ENCODE results near the gene PANX2. TPM values are rescaled to one million over a fixed set of nuclear protein-coding genes. Genes with fewer than 3 reads are reported as not detected.

Gene PANX2
- total RNA-seq, 1 donor = 0.94 TPM

DNA sequence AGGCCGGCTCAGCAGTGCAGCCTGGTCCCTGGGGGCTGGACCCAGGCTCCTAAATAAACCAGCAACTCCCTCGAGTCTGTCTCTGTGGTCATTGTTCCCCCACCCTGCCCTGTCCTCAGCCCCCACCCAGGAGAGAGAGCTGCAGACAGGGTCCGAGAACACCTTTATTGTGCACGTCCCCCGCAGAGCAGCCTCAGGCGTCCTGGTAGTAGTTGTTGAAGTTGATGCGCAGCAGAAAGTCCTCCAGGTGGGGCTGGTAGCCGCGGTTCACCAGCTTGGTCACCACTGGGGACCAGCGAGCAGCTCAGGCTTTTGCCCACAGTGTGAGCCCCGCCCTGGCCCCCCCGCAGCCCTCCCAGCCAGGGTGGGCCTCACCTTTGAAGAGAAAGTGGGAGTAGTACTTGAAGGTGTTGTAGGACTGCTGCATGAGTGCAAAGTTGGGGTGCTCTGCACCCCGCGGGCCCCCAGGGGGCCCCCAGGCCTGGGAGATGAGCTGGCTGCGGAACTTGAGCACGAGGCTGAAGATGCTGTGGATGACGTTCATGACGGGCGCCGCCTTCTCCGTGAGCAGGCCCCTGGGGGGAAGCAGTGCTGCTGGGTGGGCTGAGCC is 47.1 kb downstream of the PANX2 start:
- Histone ChIP-seq H3K27me3 (ENCODE audit: insufficient read depth, low read length) (no peaks in the 10 kb centered on the region), H3K4me1 (ENCODE audit: insufficient read depth, low read length) (no peaks in the 10 kb centered on the region), H3K9me3 (ENCODE audit: low read depth, low read length) (no peaks in the 10 kb centered on the region), H3K4me3 (ENCODE audit: low read length) (no peak overlapping the region)

DNA sequence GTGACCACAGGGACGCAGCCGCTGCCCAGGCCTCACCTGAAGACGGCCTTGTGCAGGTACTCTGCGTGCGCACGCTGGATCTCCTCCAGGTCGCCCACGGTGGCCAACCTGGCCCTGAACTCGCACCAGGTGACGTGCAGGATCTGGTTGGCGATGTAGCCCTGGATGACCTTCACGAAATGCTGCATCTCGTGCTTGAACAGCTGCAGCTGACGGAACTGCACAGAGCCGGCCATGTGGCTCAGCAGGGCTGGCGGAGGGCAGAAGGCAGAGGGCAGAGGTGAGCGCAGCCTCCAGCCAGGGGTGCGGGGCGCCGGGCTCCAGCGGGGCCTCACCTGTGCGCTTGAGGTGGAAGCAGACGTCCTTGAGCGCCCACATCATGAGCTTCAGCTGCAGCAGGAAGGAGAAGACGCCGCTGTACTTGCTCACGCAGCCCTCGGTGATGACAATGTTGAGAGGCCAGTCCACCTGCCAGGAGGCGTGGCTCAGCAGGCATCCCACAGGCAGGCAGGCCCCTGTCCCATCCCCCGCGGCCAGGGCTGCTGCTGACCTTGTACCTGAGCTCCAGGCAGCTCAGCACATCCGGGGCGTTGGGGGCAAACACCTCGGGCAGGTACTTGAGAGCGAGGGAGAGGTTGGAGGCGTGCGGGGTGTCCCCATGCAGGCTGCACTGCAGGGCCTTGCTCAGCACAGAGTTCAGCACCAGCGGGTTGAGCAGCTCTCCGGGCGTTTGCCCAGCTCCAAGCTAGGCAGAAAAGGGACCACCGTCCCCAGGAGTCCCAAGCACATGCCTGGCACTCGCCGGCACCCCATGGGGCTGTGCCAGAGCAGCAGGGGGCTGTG is 47.8 kb downstream of the PANX2 start:
- no peak overlapping the region for H3K4me3 ChIP-seq (ENCODE audit: low read length)
- H3K9me3 ChIP-seq (ENCODE audit: low read depth, low read length) = no peaks in the 10 kb centered on the region
- no peaks in the 10 kb centered on the region for H3K27me3 ChIP-seq (ENCODE audit: insufficient read depth, low read length)
- H3K4me1 ChIP-seq (ENCODE audit: insufficient read depth, low read length) = no peaks in the 10 kb centered on the region

DNA sequence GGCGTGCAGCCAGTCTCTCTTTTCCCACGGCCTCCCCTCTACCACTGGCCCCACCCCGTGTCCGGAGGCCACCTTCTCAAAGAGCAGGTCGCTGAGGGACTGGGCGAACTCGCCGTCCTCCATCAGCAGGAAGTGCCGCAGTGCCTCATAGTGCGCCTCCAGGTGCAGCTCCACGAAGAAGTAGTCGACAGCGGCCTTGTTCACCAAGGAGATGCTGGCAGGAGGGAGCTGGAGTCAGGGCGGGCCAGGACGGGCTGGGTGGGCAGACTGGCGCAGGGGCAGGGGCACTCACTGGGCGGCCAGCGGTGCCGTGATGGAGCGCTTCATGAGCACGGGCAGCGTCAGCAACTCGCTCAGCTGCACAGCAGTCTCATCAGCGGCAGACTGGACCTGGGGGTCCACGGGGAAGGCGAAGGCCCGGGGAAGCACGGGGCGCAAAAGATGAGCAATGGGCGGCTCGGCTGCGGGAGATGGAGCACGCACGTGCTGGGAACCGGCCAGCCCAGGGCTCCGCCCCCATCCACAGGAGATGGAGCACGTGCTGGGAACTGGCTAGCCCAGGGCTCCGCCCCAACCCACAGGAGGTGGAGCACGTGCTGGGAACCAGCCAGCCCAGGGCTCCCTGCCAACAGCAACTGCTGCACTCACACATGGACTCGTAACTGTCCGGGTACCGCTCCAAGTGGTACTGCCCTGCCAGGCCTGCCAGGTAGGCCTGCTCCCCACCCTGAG is 48.6 kb downstream of the PANX2 start:
- no peak overlapping the region for H3K4me3 ChIP-seq (ENCODE audit: low read length)
- no peaks in the 10 kb centered on the region for H3K4me1 ChIP-seq (ENCODE audit: insufficient read depth, low read length)
- no peaks in the 10 kb centered on the region for H3K27me3 ChIP-seq (ENCODE audit: insufficient read depth, low read length)
- no peaks in the 10 kb centered on the region for H3K9me3 ChIP-seq (ENCODE audit: low read depth, low read length)

DNA sequence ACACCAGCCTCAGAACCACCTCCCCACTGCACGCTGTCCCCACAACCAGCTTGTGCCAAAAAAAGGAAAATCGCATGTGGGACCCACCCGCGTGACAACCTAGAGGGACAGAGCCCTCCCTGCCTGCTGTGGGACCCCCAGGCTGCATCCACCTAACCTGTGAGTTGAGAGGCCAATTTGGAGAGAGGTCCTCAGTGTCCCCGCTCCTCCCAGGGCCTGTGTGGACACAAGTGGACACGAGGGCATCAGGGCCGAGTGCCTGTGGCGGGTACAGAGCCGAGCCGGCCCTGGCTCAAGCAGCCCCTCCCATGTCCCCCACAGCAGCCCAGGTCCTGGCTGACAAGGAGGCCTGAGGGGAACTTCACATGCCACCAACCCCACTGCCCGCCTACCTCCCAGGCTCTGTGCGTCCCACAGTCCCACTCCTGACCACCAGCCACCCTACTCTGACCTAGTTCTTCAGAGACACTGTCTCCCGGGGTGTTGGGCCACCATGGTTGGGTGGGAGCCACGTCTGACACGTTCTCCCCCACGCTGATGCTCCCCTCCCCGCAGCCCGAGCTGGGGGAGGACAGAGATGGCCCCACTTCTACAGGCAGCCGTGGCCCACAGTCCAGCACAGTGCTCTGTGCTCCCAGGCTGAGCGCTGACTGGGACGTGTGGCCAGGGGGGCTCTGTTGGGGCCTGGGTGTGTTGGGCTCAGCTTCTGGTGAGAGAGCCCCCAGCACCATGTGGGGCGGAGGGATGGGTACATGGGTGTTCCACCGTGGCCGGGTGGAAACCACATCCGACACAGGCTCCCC is 49.5 kb downstream of the PANX2 start:
- H3K4me3 ChIP-seq (ENCODE audit: low read length) = no peak overlapping the region
- no peaks in the 10 kb centered on the region for H3K4me1 ChIP-seq (ENCODE audit: insufficient read depth, low read length)
- H3K27me3 ChIP-seq (ENCODE audit: insufficient read depth, low read length) = no peaks in the 10 kb centered on the region
- H3K9me3 ChIP-seq (ENCODE audit: low read depth, low read length) = no peaks in the 10 kb centered on the region

DNA sequence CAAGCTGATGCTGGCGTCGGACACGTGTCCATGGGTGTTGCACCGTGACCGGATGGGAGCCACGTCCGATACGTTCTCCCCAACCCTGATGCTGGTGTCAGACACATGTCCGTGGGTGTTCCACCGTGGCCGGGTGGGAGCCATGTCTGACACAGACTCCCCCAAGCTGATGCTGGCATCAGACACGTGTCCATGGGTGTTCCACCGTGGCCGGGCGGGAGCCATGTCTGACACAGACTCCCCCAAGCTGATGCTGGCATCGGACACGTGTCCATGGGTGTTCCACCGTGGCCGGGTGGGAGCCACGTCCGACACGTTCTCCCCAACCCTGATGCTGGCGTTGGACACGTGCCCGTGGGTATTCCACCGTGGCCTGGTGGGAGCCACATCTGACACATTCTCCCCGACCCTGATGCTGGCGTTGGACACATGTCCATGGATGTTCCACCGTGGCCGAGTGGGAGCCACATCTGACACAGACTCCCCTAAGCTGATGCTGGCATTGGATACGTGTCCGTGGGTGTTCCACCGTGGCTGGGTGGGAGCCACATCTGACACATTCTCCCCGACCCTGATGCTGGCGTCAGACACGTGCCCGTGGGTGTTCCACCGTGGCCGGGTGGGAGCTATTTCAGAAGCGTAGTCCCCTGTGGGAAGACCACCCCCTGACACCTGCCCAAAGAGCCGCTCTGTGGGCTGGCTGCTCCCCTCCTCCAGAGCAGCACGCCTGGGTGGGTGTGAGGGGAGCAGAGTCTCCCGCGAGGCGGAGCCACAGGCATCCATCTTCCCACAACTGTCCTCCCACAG is 50.3 kb downstream of the PANX2 start:
- Histone ChIP-seq H3K4me1 (ENCODE audit: insufficient read depth, low read length) (no peaks in the 10 kb centered on the region), H3K4me3 (ENCODE audit: low read length) (no peak overlapping the region), H3K27me3 (ENCODE audit: insufficient read depth, low read length) (no peaks in the 10 kb centered on the region), H3K9me3 (ENCODE audit: low read depth, low read length) (no peaks in the 10 kb centered on the region)

DNA sequence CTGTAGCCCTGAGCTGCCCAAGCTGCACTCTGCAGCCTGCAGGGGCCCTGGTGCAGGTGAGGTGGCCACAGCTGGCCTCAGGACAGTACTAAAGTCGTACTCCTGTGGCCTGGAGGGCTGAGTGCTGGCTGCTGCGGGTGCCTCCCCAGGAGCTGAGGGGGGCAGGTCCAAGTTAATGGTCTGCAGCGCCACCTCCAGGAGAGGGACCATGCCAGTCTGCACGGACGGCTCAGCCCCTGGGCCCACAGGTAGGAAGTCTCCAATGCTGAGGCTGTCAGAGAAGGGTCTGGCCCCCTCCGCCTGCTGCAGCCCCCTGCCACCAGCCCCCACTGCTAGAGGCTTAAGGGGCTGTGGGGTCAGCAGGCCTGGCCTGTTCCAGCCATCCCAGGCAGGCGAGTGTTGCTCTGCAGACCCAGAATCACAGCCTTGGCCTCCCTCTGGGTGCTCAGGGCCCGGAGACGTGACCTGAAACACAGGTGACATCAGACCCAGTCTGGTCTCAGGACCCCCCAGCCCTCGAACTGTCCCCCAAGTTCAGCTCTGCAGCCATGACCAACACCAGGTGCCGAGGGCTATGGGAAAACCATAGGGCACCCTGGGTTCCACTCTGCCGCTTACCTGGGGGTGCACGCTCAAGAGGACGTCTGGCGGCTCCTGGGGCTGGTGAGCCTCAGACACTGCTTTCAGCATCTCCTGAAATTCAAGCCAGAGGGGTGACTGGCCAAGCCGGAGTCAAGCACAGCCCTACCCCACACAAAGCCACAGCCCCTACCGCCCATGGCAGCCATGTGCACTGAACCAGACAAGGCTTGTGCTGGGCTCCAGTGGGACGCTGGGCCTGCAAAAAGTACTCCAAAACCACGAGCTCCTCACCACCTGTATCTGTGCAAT is 51.1 kb downstream of the PANX2 start:
- no peaks in the 10 kb centered on the region for H3K9me3 ChIP-seq (ENCODE audit: low read depth, low read length)
- no peaks in the 10 kb centered on the region for H3K4me1 ChIP-seq (ENCODE audit: insufficient read depth, low read length)
- H3K4me3 ChIP-seq (ENCODE audit: low read length) = no peak overlapping the region
- no peaks in the 10 kb centered on the region for H3K27me3 ChIP-seq (ENCODE audit: insufficient read depth, low read length)

DNA sequence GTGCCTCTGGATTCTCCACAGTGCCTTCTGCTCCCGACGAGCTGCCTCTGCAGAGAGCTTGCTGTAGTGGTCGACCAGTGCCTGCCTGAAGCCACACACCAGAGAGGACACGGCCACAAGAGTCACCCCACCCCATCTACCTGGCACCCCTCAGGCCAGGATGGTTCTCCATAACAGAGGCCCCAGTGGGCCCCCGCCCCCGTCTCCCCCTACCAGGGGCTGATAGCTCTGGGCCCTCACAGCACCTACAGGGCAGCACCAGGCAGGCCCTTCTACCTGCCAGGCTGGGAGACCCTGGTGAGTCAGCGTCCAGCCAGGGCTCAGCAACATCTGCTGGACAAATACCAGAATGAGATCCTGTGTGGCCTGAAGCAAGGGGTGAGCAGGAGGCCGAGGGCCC is 52.0 kb downstream of the PANX2 start:
- H3K27me3 ChIP-seq (ENCODE audit: insufficient read depth, low read length) = no peaks in the 10 kb centered on the region
- H3K4me3 ChIP-seq (ENCODE audit: low read length) = no peak overlapping the region
- no peaks in the 10 kb centered on the region for H3K4me1 ChIP-seq (ENCODE audit: insufficient read depth, low read length)
- no peaks in the 10 kb centered on the region for H3K9me3 ChIP-seq (ENCODE audit: low read depth, low read length)

DNA sequence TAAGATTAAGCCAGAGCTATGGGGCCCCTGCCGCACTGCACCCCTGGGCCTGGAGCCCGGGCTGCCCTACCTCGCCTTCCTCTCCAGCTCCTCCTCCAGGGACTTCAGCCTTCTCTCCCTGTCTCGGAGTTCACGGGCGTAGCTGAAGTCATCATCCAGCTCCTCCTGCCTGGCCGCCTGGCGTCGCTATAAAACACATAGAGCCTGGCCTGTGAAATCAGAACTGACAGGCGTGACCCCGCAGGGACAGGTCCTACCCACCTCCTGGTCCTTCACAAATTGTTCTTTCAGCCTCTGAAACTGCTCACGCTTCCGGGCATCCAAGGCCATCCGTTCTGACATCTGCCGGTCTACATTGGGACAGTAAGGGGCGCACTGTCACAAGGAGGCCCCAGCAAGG is 53.5 kb downstream of the PANX2 start:
- no peaks in the 10 kb centered on the region for H3K9me3 ChIP-seq (ENCODE audit: low read depth, low read length)
- H3K27me3 ChIP-seq (ENCODE audit: insufficient read depth, low read length) = no peaks in the 10 kb centered on the region
- H3K4me3 ChIP-seq (ENCODE audit: low read length) = no peak overlapping the region
- no peaks in the 10 kb centered on the region for H3K4me1 ChIP-seq (ENCODE audit: insufficient read depth, low read length)

DNA sequence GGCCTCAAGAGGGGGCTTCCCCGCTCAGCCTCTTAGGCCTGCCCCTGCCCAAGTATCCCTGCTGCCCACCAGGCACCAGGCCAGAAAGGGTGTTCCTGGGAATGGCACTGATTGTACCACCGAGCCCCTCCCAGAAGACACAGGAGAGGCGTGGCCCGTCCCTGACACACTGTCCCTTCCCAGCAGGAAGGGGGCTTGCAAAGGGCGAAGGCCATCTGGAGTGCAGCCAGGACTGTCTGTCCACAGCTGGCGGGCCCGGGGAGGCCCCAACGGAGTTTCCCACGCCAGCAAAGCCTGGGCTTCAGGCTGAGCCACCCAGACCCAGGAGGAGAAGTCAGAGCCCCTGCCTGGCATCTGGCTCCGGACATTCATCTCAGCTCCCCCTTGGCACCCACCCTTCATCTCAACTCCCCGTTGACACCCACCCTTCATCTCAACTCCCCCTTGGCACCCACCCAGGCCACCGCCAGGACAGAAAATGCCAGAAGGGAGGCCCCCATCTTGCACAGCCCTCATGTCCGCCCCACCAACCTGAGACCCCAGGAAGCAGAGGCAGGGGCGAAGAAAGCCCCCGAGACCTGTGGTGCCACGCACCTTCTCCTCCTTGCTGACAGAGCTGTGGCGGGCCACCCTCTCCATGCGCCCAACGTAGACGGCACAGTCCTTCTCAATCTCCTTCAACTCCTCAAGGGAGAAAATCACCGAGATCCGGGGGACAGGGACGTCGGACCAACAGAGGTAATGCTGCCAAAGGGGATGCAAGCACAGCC is 54.9 kb downstream of the PANX2 start:
- Histone ChIP-seq H3K4me1 (ENCODE audit: insufficient read depth, low read length) (no peaks in the 10 kb centered on the region), H3K9me3 (ENCODE audit: low read depth, low read length) (no peaks in the 10 kb centered on the region), H3K27me3 (ENCODE audit: insufficient read depth, low read length) (no peaks in the 10 kb centered on the region), H3K4me3 (ENCODE audit: low read length) (no peak overlapping the region)

DNA sequence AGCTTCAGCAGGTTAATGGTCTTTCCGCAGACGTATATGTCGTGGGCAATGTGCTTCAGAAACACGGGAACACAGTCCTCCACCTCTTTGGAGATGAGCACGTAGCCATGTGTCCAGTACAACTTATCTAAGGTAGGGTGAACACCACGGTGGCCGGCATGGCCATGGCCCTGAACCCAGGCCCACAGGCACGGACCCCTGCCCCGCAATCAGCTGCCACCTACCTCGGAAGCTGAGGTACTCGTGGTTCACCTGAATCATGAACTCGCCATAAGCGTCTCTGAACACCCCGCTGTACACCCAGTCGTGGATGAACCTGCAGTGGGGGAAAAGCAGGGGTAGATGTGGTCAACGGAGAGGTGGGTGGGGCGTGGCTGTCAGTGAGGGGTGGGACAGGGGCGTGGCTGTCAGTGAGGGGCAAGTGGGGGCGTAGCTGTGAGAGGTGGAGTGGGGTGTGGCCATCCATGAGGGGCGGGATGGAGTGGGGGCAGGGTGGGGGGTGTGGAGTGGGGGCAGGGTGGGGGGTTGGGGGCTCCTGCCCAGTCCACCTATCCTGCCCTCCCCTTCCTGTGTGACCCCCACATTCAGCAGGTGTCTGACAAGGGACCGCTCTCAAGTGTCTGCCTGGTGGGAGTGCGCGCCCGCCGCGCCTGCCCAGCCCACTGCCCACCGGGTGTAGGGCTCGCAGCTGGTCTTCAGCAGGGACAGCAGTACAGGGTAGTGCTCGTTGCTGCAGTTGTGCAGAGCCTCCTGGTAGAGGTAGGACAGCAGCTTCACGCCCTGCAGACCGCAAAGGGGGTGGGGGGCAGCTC is 55.7 kb downstream of the PANX2 start:
- Histone ChIP-seq H3K4me3 (ENCODE audit: low read length) (no peak overlapping the region), H3K27me3 (ENCODE audit: insufficient read depth, low read length) (no peaks in the 10 kb centered on the region), H3K9me3 (ENCODE audit: low read depth, low read length) (no peaks in the 10 kb centered on the region), H3K4me1 (ENCODE audit: insufficient read depth, low read length) (no peaks in the 10 kb centered on the region)

DNA sequence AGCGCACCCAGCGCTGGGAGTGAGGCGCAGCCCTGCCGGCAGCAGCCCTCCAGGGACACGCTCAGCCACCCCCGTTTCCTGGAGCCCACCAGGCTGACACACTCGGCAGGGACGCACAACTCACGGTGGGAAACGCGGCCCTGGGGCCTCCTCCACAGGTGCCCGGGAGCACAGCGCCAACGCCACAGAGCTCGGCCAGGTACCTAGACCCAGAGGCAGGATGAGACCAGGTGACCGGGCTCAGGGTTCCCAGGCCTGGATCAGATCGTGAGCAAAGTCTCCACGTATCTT is 56.3 kb downstream of the PANX2 start:
- Histone ChIP-seq H3K9me3 (ENCODE audit: low read depth, low read length) (no peaks in the 10 kb centered on the region), H3K4me3 (ENCODE audit: low read length) (no peak overlapping the region), H3K27me3 (ENCODE audit: insufficient read depth, low read length) (no peaks in the 10 kb centered on the region), H3K4me1 (ENCODE audit: insufficient read depth, low read length) (no peaks in the 10 kb centered on the region)

DNA sequence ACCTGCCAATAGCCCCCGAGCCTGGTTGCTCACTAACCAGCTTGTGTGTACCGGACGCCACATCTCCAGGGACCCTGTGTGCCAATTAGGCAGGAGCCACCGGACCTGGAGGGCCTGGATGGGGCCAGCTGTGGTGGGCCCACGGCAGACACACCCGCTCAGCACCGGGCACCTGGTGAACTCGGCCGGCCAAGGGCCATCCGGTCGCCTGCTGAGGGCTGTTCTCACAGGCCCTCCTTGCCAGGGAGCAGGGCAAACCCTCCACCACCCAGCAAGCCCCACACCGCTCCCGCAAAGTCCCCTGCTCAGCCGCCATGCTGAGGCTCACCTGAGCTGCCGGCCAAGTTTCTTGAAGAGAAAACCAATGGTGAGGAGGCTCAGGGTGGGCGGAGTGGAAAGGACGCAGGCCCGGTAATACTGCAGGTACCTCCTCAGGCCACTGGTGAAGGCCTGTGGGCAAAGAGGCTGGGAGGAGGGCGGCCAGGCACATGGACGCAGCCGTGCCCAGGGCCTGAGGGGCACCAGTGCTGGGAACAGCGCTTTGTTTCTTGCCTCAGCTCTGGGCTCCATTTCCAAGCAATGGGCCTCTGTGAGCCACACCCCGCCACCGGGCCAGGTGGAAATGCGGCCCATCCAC is 57.2 kb downstream of the PANX2 start:
- Histone ChIP-seq H3K27me3 (ENCODE audit: insufficient read depth, low read length) (no peaks in the 10 kb centered on the region), H3K9me3 (ENCODE audit: low read depth, low read length) (no peaks in the 10 kb centered on the region), H3K4me1 (ENCODE audit: insufficient read depth, low read length) (no peaks in the 10 kb centered on the region), H3K4me3 (ENCODE audit: low read length) (no peak overlapping the region)
